ENCODE data around the gene BACE1.
"Not testable (repeated sequence)": the region's sequence is repeated elsewhere in the genome, so short reads cannot be mapped to it uniquely, and the experiment has no call there.

The BACE1 gene

DNA sequence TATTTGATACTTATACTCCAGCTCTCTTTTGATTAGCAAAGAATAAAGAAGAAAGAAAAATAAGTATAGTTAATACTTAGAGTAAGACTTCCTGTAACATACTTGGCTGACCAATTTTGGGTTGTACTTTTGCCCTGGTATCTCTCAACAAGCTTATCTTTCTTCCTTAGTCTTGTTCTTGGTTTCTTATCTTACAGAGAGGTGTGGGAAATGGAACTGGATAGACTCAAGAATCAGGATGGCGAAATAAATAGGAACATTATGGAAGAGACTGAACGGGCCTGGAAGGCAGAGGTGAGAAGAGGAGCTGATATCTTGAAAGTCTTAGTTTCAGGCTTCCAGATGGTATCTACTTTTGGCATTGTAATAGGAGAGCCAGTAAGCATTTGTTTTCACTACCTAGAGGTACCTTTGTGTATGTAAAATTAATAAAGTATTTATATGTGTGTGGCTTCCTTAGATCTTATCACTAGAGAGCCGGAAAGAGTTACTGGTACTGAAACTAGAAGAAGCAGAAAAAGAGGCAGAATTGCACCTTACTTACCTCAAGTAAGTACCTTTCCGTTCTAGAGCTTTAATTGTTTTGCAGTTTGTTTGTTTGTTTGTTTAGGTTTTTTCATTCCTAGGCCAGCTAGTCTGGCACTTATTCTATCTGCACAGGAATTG is 36.2 kb downstream of the BACE1 start:
- TF ChIP-seq FOXP2 (optimal IDR thresholded peaks at IDR 0.05; ENCODE audit: control extremely low read depth, extremely low read length, insufficient read depth): no peak
- no peak for TF ChIP-seq EZH2 (IDR thresholded peaks at IDR 0.05)
- no peak for TF ChIP-seq POLR2AphosphoS5 (IDR thresholded peaks at IDR 0.05; ENCODE audit: borderline replicate concordance, low read depth, low read length)
- Histone ChIP-seq H3K36me3 (ENCODE audit: insufficient read depth, low read length) (peaks cover 22% of the 10 kb centered on the region), H3K27ac (no peak overlapping the region), H3K9me3 (ENCODE audit: low read depth, low read length) (no peaks in the 10 kb centered on the region), H3K4me3 (no peak overlapping the region), H3K9ac (ENCODE audit: insufficient read length) (no peak overlapping the region)
- no peak for DNase-seq (ENCODE audit: low read depth, low spot score)

DNA sequence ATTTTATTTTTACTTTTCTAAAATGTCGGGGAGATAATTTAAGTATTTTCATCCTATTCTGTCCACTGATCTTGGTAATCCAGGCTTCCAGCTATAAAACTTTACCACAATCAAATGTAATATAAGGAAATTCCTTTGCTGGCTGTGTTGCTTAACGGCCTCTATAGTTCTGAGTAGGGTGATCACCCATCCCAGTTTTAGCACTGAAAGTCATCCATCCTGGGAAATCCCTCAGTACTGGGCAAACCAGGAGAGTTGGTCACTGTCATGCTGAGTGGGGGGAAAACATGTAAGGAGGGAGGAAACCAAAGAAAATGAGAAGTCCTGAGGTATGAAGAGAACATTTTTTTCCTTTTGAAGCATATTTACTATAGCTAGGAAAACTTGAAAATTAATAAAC is 37.7 kb downstream of the BACE1 start:
- TF ChIP-seq FOXP2 (optimal IDR thresholded peaks at IDR 0.05; ENCODE audit: control extremely low read depth, extremely low read length, insufficient read depth) (no peak), POLR2AphosphoS5 (IDR thresholded peaks at IDR 0.05; ENCODE audit: borderline replicate concordance, low read depth, low read length) (no peak), EZH2 (IDR thresholded peaks at IDR 0.05) (no peak)
- H3K27ac ChIP-seq: no peak overlapping the region
- no peaks in the 10 kb centered on the region for H3K9me3 ChIP-seq (ENCODE audit: low read depth, low read length)
- no peak overlapping the region for H3K4me3 ChIP-seq
- peaks cover 25% of the 10 kb centered on the region for H3K36me3 ChIP-seq (ENCODE audit: insufficient read depth, low read length)
- H3K9ac ChIP-seq (ENCODE audit: insufficient read length): no peak overlapping the region
- no peak for DNase-seq (ENCODE audit: low read depth, low spot score)

DNA sequence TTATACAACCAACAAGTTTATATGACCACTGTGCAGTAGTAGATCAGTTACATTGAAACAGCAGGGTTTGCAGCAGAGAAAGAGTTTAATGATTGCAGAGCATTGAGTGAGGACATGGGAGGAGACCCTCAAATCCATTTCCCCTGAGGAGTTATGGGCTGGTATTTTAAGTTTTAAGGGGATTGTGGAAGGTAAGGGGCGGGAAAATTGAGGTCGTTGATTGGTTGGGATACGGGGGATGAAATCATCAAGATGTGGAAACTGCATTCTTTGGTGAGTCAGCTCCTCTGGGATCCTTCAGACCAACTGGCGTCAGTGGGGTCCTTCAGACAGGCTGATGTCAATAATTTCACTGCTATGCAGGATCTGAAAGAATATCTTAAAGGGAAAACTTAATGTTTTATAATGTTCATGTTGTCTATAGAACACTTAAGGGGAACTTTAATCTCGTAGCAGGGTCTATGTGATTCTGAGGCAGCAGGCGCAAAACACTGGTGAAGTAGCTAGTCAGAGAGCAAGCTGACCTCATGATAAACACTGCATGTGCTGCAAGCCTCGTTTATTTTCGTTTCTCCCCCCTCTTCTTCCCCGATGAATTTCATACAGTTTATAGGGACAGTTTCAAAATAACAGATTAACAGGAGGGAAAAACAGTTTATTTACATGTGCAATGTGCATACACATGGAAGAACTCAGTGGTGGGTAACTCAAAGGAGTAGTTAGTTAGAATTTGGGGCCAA is 42.3 kb downstream of the BACE1 start:
- Histone ChIP-seq H3K27ac (0 out of 2 replicates have a peak overlapping the region, but pooled peaks have one; percentile 2), H3K4me3 (no peak overlapping the region), H3K9ac (ENCODE audit: insufficient read length) (no peak overlapping the region), H3K9me3 (ENCODE audit: low read depth, low read length) (0 out of 2 replicates have a peak, but pooled peaks cover 3% of the 10 kb centered on the region), H3K36me3 (ENCODE audit: insufficient read depth, low read length) (peaks cover 7% of the 10 kb centered on the region; the same call in 1 of the 2 replicates)
- no peak for DNase-seq (ENCODE audit: low read depth, low spot score)
- TF ChIP-seq POLR2AphosphoS5 (IDR thresholded peaks at IDR 0.05; ENCODE audit: borderline replicate concordance, low read depth, low read length) (no peak), EZH2 (IDR thresholded peaks at IDR 0.05) (no peak), FOXP2 (optimal IDR thresholded peaks at IDR 0.05; ENCODE audit: control extremely low read depth, extremely low read length, insufficient read depth) (no peak)

DNA sequence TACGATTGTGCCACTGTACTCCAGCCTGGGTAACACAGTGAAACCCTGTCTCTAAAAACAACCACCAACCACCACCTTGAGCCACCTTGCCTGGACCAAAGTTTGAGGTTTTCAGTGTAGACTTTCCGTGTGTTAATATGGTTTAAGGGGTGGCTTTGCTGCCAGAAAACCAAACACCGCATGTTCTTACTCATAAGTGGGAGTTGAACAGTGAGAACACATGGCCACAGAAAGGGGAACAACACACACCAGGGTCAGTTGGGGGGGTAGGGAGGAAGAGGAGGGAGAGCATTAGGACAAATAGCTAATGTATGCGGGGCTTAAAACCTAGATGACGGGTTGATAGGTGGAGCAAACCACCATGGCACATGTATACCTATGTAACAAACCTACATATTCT is 43.9 kb downstream of the BACE1 start:
- not testable (repeated sequence) for H3K36me3 ChIP-seq (ENCODE audit: insufficient read depth, low read length); H3K4me3 ChIP-seq; DNase-seq (ENCODE audit: low read depth, low spot score); H3K9ac ChIP-seq (ENCODE audit: insufficient read length); H3K27ac ChIP-seq; H3K9me3 ChIP-seq (ENCODE audit: low read depth, low read length)

DNA sequence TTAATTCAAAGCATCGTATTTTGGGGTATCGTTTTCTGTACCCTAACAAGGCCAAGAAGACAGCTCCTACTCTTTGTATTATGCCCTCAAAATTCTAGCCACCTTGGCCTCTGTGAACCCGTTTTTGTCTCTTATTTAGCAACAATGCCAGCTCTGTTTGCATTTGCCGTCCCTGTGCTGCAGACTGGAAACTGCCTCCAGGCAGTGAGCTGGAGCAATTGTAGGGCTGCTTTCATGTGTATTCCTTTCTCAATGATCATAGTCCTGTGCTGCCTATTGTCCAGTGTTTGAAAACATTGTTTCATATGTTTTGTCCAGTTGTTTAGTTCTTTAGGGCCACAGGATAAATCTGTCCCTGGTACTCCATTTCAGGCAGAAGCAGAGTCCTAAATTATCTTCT is 44.8 kb downstream of the BACE1 start:
- TF ChIP-seq POLR2AphosphoS5 (IDR thresholded peaks at IDR 0.05; ENCODE audit: borderline replicate concordance, low read depth, low read length) (no peak), EZH2 (IDR thresholded peaks at IDR 0.05) (no peak), FOXP2 (optimal IDR thresholded peaks at IDR 0.05; ENCODE audit: control extremely low read depth, extremely low read length, insufficient read depth) (no peak)
- H3K9ac ChIP-seq (ENCODE audit: insufficient read length): no peak overlapping the region
- H3K4me3 ChIP-seq: no peak overlapping the region
- DNase-seq (ENCODE audit: low read depth, low spot score): no peak
- H3K27ac ChIP-seq: no peak overlapping the region
- peaks cover 7% of the 10 kb centered on the region; the same call in 1 of the 2 replicates for H3K36me3 ChIP-seq (ENCODE audit: insufficient read depth, low read length)
- H3K9me3 ChIP-seq (ENCODE audit: low read depth, low read length): 0 out of 2 replicates have a peak, but pooled peaks cover 3% of the 10 kb centered on the region

- Histone ChIP-seq H3K9ac (ENCODE audit: insufficient read length) (no peak overlapping the region), H3K9me3 (ENCODE audit: low read depth, low read length) (0 out of 2 replicates have a peak, but pooled peaks cover 3% of the 10 kb centered on the region), H3K4me3 (no peak overlapping the region), H3K27ac (no peak overlapping the region), H3K36me3 (ENCODE audit: insufficient read depth, low read length) (peaks cover 11% of the 10 kb centered on the region; the same call in 1 of the 2 replicates)
- TF ChIP-seq EZH2 (IDR thresholded peaks at IDR 0.05): no peak
- TF ChIP-seq FOXP2 (optimal IDR thresholded peaks at IDR 0.05; ENCODE audit: control extremely low read depth, extremely low read length, insufficient read depth): no peak
- TF ChIP-seq POLR2AphosphoS5 (IDR thresholded peaks at IDR 0.05; ENCODE audit: borderline replicate concordance, low read depth, low read length): no peak
- DNase-seq (ENCODE audit: low read depth, low spot score): no peak
Observed at GRCh38 chr11:117269856-117270255, 46.2 kb downstream of the BACE1 start.

DNA sequence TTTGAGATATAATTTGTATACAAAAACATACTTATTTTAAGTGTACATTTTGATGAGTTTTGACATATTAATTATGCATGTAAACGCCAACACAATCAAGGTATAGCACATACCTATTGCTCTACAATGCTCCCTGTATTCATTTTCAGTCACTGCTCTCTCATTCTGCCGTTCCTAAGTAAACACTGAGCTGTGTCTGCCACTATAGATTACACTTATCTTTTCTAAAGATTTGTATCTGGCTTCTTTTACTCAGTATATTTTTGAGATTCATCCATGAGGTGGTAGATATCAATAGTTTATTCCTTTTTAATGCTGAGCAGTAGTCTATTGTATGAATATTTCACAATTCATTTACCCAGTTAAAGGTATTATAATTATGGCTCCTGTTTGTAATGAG is 50.3 kb downstream of the BACE1 start:
- TF ChIP-seq EZH2 (IDR thresholded peaks at IDR 0.05): no peak
- TF ChIP-seq FOXP2 (optimal IDR thresholded peaks at IDR 0.05; ENCODE audit: control extremely low read depth, extremely low read length, insufficient read depth): no peak
- no peak for TF ChIP-seq POLR2AphosphoS5 (IDR thresholded peaks at IDR 0.05; ENCODE audit: borderline replicate concordance, low read depth, low read length)
- Histone ChIP-seq H3K27ac (no peak overlapping the region), H3K36me3 (ENCODE audit: insufficient read depth, low read length) (peaks cover 33% of the 10 kb centered on the region), H3K9me3 (ENCODE audit: low read depth, low read length) (no peaks in the 10 kb centered on the region), H3K4me3 (no peak overlapping the region), H3K9ac (ENCODE audit: insufficient read length) (no peak overlapping the region)
- no peak for DNase-seq (ENCODE audit: low read depth, low spot score)

GRCh38 chr11:117264624-117265323 is 51.3 kb downstream of the BACE1 start:
- not testable (repeated sequence) for DNase-seq (ENCODE audit: low read depth, low spot score)

More at GRCh38 chr11:117264624-117265323, 51.3 kb downstream of the BACE1 start:
- H3K36me3 ChIP-seq (ENCODE audit: insufficient read depth, low read length): peaks cover 39% of the 10 kb centered on the region
- not testable (repeated sequence) for H3K9ac ChIP-seq (ENCODE audit: insufficient read length); H3K27ac ChIP-seq; H3K4me3 ChIP-seq; H3K9me3 ChIP-seq (ENCODE audit: low read depth, low read length)
